OCI-LY7 (cell line): ENCODE data around the gene ZDHHC19.

Experiments
- CTCF ChIP-seq: fragments of 200-600 bp; sonication (generic); conservative IDR thresholded peaks from 2 replicates; pipeline ENCODE4 v1.5.1; 2014; ENCODE audit warnings: mild to moderate bottlenecking, antibody characterized with exemption, low read length, moderate library complexity, mixed read lengths
- EZH2phosphoT487 ChIP-seq: fragments of 200-600 bp; sonication (generic); IDR thresholded peaks from 2 replicates; pipeline ENCODE4 v1.6.1; 2018; ENCODE audit warnings: low read depth, borderline replicate concordance, mild to moderate bottlenecking, mixed run types, antibody characterized with exemption, low read length, moderate library complexity, mixed read lengths

- TF ChIP-seq CTCF (no peak), EZH2phosphoT487 (no peak)
Observed at GRCh38 chr3:196195664-196196265, 15.4 kb downstream of the ZDHHC19 start.
